RWPE1 (cell line): ENCODE measurements around the gene MTUS2.

ENCODE experiments used
- CTCF ChIA-PET: fragments of 350-600 bp; sonication (Branson Sonifier 250); formaldehyde crosslinking; extraction: SDS; loops from one replicate; lab custom pipeline; 2021; lab: Yijun Ruan, JAX
- POLR2A ChIA-PET: fragments of 400-600 bp; formaldehyde crosslinking; extraction: SDS; loops from one replicate; lab custom pipeline; 2020; ENCODE audit warnings: antibody characterized with exemption; ENCODE audit not compliant: low non-redundant PET; lab: Yijun Ruan, JAX
- DNase-seq: peaks from one replicate; pipeline ENCODE4 v3.0.0; 2012; ENCODE audit warnings: low spot score
- H3K27ac ChIP-seq: fragments of 450-650 bp; 2 replicates; pipeline ENCODE4 v1.5.1; 2017
- TF ChIP-seq, protein P1 (sequence below): fragments of 450-650 bp; conservative IDR thresholded peaks from 2 replicates; pipeline ENCODE4 v1.5.1; 2017; ENCODE audit warnings: low read depth, mild to moderate bottlenecking

MTUS2 gene

GRCh38 chr13:29509999-29510589, 690.0 kb downstream of the MTUS2 start:
- ChIA-PET POLR2A (no interaction called here), CTCF (interaction anchor here (1.3 kb wide), 1 partner anchor 38 kb away, joined by 4 read pairs; no protein-coding TSS in a partner anchor)
- no peak for DNase-seq
- H3K27ac ChIP-seq, result peak overlapping the region; percentile 48
- TF ChIP-seq, protein P1, sequence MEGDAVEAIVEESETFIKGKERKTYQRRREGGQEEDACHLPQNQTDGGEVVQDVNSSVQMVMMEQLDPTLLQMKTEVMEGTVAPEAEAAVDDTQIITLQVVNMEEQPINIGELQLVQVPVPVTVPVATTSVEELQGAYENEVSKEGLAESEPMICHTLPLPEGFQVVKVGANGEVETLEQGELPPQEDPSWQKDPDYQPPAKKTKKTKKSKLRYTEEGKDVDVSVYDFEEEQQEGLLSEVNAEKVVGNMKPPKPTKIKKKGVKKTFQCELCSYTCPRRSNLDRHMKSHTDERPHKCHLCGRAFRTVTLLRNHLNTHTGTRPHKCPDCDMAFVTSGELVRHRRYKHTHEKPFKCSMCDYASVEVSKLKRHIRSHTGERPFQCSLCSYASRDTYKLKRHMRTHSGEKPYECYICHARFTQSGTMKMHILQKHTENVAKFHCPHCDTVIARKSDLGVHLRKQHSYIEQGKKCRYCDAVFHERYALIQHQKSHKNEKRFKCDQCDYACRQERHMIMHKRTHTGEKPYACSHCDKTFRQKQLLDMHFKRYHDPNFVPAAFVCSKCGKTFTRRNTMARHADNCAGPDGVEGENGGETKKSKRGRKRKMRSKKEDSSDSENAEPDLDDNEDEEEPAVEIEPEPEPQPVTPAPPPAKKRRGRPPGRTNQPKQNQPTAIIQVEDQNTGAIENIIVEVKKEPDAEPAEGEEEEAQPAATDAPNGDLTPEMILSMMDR, result no peak

DNA sequence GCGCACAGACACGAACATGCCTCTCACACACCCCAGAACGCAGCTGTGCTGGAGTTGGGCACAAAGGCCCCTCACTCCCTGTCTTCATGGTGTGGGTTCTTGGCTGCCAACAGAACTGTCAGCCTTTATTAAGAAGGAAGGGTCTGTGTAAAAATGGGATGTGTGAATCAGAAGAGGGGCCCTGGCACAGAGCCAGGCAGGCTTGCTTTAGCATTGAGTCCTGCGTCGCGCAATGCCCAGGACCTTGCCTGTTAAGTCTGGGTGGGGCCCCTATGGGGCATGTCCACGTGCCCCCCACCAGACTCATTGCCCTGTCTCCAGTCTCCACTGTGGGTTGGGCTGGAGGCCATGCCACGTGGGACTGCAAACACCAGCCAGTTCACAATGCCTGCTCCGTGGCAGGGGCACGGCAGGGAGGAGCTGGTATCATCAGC, 690.5 kb downstream of the MTUS2 start:
- DNase-seq, result no peak
- ChIA-PET POLR2A (no interaction called here), CTCF (interaction anchor here (0.6 kb wide), 1 partner anchor 79 kb away, joined by 3 read pairs; no protein-coding TSS in a partner anchor)
- TF ChIP-seq, protein P1, result no peak
- H3K27ac ChIP-seq, result peak overlapping the region; percentile 48

GRCh38 chr13:29511106-29511796, 691.1 kb downstream of the MTUS2 start:
- peak overlapping the region; percentile 48 for H3K27ac ChIP-seq
- ChIA-PET POLR2A (no interaction called here), CTCF (interaction anchor here (0.6 kb wide), 1 partner anchor 78 kb away, joined by 3 read pairs; no protein-coding TSS in a partner anchor)
- TF ChIP-seq, protein P1, result no peak
- no peak for DNase-seq

GRCh38 chr13:29511980-29512379, 691.8 kb downstream of the MTUS2 start:
- ChIA-PET CTCF (interaction anchor here (0.6 to 1.0 kb wide), 3 partner anchors 43 to 1122 kb away, joined by 3 to 4 read pairs (median 3); no protein-coding TSS in a partner anchor), POLR2A (no interaction called here)
- no peak for DNase-seq
- peak overlapping the region; percentile 51 for H3K27ac ChIP-seq
- TF ChIP-seq, protein P1, result no peak

DNA sequence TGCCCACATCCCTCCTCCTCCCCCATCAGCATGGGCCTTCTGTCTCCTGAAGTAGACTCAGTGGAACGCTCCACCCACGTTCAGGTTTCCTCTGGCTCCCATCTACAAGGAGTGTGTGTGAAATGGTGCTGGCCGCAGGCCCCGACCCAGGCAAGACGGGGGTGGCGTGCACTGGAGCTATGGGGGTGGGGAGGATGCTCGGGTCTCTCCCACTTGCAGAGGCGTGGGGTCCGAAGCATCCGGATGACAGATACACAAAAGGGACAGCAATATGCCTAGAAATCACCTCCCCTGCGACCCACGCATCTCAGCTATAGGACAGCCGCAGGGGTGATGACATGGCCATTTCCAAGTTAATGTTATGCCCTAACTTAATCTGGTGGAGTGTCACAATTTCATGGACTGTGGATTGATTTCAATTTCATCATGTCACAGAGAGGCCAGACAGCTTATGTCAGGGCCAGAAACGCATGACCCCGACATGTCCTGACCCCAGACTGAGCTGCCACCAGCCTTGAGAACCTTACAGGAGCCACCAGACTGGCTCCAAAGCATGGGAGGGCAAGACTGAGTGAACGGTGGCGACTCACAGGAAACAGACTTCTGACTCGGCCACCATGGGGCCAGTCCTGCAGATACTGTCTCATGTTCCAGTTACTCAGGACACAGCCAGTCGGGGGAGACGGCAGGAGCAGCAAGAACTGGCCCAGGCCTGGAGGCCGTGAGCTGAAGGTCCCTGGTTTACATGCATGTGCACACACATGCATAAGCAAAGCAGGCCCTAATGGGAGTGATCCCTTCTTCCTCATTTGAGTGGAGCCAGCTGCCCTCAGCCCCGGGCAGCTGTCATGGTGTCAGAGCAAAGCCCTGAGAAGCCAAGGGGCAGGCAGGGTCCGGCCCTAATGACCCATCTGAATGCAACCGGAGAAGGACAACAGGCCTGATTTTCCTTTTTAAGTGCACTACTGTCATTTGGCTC, 693.2 kb downstream of the MTUS2 start:
- no peak for DNase-seq
- H3K27ac ChIP-seq, result peak overlapping the region; percentile 52
- CTCF ChIA-PET, result interaction anchor here (1.0 to 1.1 kb wide), 2 partner anchors 13 to 195 kb away, joined by 4 read pairs; no protein-coding TSS in a partner anchor
- POLR2A ChIA-PET, result no interaction called here
- TF ChIP-seq, protein P1, result no peak
